Right kidney (tissue), 1 donor: Measurements from ENCODE around the gene PDRG1.

Experiments
- DNase-seq: peaks from one replicate; pipeline ENCODE4 v3.0.0-alpha.2; 2016

PDRG1 gene

GRCh38 chr20:31968291-31969126 is 16.7 kb upstream of the PDRG1 start:
- peak; percentile 83 for DNase-seq

DNA sequence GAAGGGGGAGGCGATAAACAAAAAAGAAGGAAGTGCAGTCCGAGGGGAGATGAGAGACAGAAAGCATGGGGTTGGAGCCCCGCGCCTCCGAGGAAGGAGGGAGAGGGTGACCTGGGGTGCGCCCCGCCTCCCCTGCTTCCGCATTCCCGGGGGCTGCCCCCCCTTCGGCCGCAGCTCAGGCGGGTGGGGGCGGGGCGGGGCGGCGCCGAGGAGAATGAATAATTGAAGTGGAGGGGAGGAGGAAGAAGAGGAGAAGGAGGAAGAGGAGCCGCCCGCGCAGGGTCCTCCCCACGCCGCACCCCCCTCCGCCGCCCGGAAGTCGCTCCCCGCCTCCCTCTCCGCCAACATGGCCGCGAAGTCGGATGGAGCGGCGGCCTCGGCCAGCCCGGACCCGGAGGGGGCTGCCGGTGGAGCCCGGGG is 16.0 kb upstream of the PDRG1 start, which contains the start of gene XKR7:
XKR7 (plus strand) TSS at position 322 of the 420 bp plus-strand sequence; CDS start at position 347, 25 bp downstream.
- no peak for DNase-seq

- DNase-seq: no peak
Observed at GRCh38 chr20:31966991-31967655, 15.3 kb upstream of the PDRG1 start.

- DNase-seq: no peak
Observed at GRCh38 chr20:31963889-31964288, 12.0 kb upstream of the PDRG1 start.

GRCh38 chr20:31962761-31963160 is 10.9 kb upstream of the PDRG1 start:
- no peak for DNase-seq

DNA sequence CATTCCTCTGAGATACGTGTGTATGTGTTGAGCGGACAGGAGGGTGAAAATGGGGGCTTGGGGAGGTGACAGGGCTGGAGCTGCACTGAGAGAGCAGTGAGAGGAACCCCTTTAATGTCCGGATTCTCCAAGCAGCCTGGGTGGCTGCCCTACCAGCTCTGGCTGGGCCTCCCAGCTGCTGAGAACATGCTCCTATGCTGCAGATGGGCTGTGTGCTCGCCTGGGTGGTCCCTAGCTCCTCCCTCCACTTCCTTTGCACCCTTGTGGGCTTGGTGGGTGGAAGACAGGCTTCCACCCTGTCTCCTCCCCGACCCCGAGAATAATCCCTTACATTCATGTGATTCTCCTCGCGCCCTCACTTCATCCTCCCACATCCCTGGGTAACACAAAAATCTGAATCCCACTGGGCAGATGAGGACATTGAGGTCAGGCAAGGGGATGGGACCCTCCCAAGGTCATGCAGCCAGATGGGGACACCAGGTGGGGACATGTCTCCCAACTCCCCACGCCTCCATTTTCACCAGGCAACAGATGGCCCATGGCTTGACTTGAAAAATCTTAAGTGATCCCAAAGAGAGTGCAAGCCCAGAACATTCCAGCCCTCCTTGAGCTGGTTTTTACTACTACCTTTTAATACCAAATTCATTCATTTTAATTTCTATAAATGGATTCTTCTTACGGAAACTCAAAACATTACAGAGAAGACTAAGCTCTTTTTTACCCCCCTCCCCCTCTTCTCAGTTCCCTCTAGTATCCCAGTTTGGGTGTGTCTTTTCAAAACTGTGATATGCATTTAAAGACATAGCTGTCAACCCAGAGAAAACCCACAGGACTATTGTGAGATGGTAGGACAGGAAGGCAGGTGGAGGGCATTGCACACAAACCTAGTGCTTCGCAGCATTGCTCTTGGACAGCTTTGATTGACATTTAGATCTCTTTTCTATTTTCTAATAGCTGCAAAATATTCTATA is 5.0 kb upstream of the PDRG1 start:
- DNase-seq: no peak

DNA sequence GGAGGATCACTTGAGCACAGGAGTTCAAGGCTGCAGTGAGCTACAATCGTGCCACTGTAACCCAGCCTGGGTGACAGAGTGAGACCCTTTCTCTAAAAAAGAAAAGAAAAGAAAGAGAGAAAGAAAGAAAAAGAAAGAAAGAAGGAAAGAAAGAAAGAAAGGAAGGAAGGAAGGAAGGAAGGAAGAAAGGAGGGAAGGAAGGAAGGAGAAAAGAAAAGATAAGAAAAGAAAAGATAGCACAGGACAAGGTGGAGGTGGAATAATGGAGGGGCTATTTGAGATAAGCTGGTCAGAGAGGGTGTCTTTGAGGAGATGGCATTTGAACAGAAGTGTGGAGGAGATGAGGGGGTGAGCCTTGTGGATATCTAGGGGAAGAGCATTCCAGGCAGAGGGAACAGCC is 2.7 kb upstream of the PDRG1 start:
- no peak for DNase-seq

GRCh38 chr20:31953556-31954148 is 1.8 kb upstream of the PDRG1 start:
- no peak for DNase-seq

DNA sequence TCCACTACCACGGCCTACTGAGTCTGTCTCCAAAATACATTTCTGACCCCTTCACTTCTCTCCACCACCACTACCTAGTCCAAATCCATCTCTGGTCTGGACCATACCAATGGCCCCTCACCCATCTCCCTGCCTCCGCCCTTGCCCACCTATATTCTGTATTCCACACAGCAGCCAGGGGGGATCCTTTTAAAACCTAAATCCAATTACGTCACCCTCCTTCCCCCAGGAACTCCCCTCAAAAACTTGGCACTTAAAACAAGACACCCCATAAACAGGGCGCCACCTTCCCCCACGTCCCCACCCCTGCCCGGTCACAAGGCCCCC is 680 bp downstream of the PDRG1 start:
- no peak for DNase-seq

GRCh38 chr20:31949877-31950646 is 1.8 kb downstream of the PDRG1 start:
- no peak for DNase-seq

- DNase-seq: no peak
Observed at GRCh38 chr20:31948008-31948407, 3.8 kb downstream of the PDRG1 start.

DNA sequence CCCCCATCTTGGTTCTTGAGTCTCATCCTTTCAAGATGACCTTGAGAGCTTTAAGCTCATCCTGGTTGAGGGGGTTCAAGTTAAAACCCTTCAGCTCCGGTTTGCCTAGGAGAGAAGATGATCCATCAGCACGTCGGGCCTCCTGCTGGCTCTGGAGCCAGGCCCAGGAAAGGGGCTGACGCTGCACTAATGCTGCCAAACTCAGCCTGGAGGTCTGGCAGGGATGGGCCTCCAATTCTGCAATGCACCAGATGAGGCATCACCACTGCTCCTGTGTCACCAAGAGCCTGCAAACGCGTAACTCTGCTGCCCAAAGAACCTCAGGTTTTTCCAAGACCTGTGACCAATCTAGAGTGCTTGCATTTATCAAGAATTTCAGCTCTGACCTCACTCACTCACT is 6.1 kb downstream of the PDRG1 start:
- DNase-seq: no peak

DNA sequence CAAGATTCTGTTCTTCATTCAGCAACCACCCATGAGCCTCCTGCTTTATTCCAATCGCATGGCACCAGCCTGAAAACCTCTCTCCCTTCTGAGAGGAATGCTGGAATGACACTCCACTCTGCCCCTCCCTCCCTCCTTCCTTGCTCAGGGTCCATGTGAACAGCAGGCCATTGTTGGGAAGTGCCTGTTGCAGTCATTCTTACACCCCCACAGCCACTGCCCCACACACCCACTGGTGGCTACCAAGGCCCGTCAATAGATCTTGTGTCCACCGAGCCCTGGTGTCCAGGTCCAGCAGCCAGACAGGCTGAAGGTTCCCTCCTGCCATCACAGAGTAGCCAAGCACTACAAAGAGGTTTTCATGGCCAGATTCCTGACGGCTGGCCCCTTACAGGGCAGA is 6.5 kb downstream of the PDRG1 start:
- no peak for DNase-seq

DNA sequence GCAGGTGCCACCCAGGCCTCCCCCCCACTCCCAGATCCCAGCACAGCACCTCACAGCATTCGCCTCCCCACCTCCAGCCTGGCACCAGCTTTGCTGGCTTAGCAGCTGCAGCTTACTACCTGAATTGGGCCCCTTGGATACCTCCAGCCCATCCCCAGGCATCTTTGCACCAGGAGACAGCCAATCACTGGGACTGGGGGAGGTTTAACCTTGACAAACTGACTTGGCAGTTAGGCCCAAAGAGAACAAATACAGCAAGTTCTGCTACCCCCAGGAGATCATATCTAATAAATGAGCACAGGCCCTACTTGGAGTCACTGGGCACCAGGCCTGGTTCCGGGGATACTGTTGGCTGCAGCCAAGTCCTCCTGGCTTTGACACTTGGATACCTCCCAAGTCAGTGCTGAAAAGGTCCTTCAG is 8.8 kb downstream of the PDRG1 start:
- no peak for DNase-seq

DNA sequence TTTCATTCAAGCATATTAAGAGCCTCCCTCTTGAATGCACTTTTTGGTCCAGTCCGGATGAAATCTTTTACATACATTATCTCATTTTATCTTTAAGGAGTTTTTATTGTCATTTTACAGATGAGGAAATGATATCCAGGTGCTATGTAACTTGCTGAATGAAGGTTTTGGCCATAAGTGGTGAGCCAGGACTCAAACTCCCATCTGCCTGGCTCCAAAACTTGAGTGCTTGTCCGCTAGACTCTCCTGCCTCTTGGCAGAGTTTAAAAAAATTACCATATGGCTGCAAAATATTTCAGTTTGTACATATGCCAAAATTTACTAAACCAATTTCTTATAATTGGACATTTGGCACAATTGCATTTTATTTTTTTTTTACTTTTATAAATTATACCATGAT is 12.2 kb downstream of the PDRG1 start:
- no peak for DNase-seq

DNA sequence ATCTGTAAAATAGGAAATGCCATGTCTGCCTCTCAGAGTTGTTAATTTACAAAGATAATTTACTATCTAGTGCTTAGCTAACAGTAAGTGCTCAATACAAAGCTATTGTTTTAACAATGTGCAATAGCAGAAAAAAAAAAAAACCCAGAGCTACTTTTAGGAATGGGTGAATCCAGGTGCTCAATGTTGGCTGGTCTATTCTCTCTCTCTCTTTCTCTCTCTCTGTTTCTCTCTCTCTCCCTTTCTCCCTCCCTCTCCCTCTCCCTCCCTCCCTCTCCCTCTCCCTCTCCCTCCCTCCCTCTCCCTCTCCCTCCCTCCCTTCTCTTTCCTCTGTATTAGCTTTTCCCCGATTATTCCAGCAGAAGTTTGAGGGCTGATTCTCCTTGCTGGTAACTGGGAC is 14.0 kb downstream of the PDRG1 start:
- DNase-seq: no peak

GRCh38 chr20:31936420-31936819 is 15.4 kb downstream of the PDRG1 start:
- no peak for DNase-seq

DNA sequence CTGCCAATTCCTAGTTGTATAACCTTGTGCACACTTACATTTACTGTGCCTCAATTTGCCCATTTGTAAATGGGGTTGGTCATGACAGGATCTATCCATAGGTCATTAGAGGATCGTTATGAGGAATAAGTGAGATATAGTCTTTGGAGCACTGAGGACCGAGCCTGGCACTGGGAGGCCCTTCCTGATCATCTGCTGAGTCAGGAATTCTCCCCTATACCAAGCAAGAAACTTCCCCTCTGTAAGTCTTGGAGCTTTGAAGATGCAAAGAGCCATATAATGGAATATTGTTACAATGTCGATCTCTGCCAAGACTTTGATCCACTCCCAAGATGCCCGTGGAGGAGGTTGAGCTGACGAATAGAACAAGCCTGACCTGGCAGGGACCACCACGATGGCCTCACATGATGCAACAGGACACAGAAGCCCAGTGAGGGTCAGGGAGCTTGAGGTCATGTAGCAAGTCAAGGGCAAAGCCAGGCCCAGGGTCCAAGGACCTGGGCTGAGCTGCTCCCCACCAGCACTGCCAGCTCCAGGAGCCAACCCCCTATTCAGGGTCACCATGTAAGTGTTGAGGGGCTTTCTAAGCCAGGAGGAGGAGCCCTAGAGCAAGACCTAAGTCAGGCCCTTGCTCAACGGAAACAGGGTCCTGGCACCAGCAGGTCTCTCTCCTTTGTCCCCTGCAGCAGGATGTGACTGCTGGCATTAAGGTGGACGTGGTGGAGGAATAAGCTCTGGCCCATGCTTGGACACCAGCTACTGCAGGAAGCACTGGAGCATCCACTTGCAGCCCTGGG is 16.7 kb downstream of the PDRG1 start:
- DNase-seq: no peak

- no peak for DNase-seq
Observed at GRCh38 chr20:31934491-31934890, 17.4 kb downstream of the PDRG1 start.

GRCh38 chr20:31933698-31934097 is 18.1 kb downstream of the PDRG1 start:
- DNase-seq: no peak

DNA sequence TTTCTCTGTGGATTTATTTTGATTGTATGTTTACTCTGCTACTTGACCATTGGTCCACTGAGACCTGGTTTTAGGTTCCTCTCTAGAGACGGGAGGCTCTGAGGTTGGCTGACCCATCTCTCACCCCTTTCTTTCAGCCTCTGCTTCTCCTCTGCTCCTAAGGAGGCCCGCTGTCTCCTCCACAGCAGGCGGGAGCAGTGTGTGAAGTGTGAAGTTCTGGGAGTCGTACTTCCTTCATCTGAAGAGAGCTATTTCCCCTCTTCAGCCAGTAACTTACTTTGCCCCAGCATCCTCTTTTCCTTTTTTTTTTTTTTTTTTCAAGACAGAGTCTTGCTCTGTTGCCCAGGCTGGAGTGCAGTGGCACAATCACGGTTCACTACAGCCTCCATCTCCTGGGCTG is 21.1 kb downstream of the PDRG1 start:
- no peak for DNase-seq
